A673 (cell line): ENCODE results near the gene WDSUB1. TPM values are rescaled to one million over a fixed set of nuclear protein-coding genes. Genes with fewer than 3 reads are reported as not detected.

Source experiments
- BruUV-seq: library from RNA; stranded (reverse); fragments of 400-500 nt; replicated peaks from 2 replicates; lab custom pipeline; 2021; lab: Mats Ljungman, UMichigan
- CTCF ChIA-PET: fragments of 300-600 bp; sonication (Branson Sonifier 250); formaldehyde crosslinking; loops from one replicate; lab custom pipeline; 2022; ENCODE audit warnings: antibody characterized with exemption; lab: Charles Lee
- POLR2A ChIA-PET: fragments of 300-600 bp; sonication (Branson Sonifier 250); formaldehyde crosslinking; loops from one replicate; lab custom pipeline; 2022; ENCODE audit warnings: antibody characterized with exemption; ENCODE audit not compliant: low non-redundant PET; lab: Charles Lee
- DNase-seq: peaks from one replicate; pipeline ENCODE4 v3.0.0-alpha.2; 2015; ENCODE audit warnings: low spot score
- H3K27ac ChIP-seq: fragments of 200-600 bp; sonication (generic); 2 replicates; pipeline ENCODE4 v1.5.1; 2016; ENCODE audit warnings: mixed run types, low read depth, mild to moderate bottlenecking, mixed read lengths, antibody characterized with exemption, low read length; ENCODE audit not compliant: poor library complexity, severe bottlenecking
- H3K27me3 ChIP-seq: fragments of 200-600 bp; sonication (generic); replicated peaks from 2 replicates; pipeline ENCODE4 v1.6.1; 2017; ENCODE audit warnings: mixed run types, low read depth, mild to moderate bottlenecking, mixed read lengths, antibody characterized with exemption, low read length; ENCODE audit not compliant: insufficient read depth, poor library complexity
- H3K36me3 ChIP-seq: fragments of 200-600 bp; sonication (generic); 2 replicates; pipeline ENCODE4 v1.6.1; 2016; ENCODE audit warnings: mixed run types, mild to moderate bottlenecking, mixed read lengths, antibody characterized with exemption, low read length; ENCODE audit not compliant: insufficient read depth, poor library complexity, severe bottlenecking
- H3K4me1 ChIP-seq: fragments of 200-600 bp; sonication (generic); 2 replicates; pipeline ENCODE4 v1.6.1; 2017; ENCODE audit warnings: mixed run types, mild to moderate bottlenecking, mixed read lengths, antibody characterized with exemption, low read length; ENCODE audit not compliant: insufficient read depth, poor library complexity, severe bottlenecking
- H3K4me3 ChIP-seq: fragments of 200-600 bp; sonication (generic); 2 replicates; pipeline ENCODE4 v1.5.1; 2016; ENCODE audit warnings: low read depth, mixed run types, mild to moderate bottlenecking, mixed read lengths, low read length; ENCODE audit not compliant: poor library complexity, severe bottlenecking
- H3K9me3 ChIP-seq: fragments of 200-600 bp; sonication (generic); 2 replicates; pipeline ENCODE4 v1.6.1; 2016; ENCODE audit warnings: mixed run types, low read depth, mild to moderate bottlenecking, mixed read lengths, antibody characterized with exemption, low read length; ENCODE audit not compliant: poor library complexity, severe bottlenecking
- CTCF ChIP-seq: fragments of 300-800, 200-600 bp; sonication (generic); conservative IDR thresholded peaks from 2 replicates; pipeline ENCODE4 v1.5.1; 2017; ENCODE audit warnings: low read depth, mild to moderate bottlenecking, antibody characterized with exemption, low read length, moderate library complexity, mixed read lengths
- EZH2 ChIP-seq: fragments of 200-600 bp; sonication (generic); IDR thresholded peaks from 2 replicates; pipeline ENCODE4 v1.6.1; 2017; ENCODE audit warnings: borderline replicate concordance, low read depth, mild to moderate bottlenecking, mixed read lengths, antibody characterized with exemption, low read length; ENCODE audit not compliant: poor library complexity, severe bottlenecking
- intact Hi-C: fragments of 100-400 bp; cut with micrococcal nuclease; formaldehyde crosslinking; loops from one replicate; pipeline ENCODE4 v1.10.0; 2022; ENCODE audit not compliant: unreplicated experiment
- total RNA-seq: library from RNA; stranded (reverse); gene quantifications from 2 replicates; pipeline ENCODE4 v1.2.3, GENCODE V29; 2021

The WDSUB1 gene
- total RNA-seq, 1 experiment from 2014 or later: 11.9 TPM

- H3K4me3 ChIP-seq: no peak overlapping the region
- H3K36me3 ChIP-seq: no peaks in the 10 kb centered on the region
- TF ChIP-seq CTCF: no peak
- TF ChIP-seq EZH2: no peak
- no peaks in the 10 kb centered on the region for H3K9me3 ChIP-seq
- intact Hi-C loops: no loop called here
- ChIA-PET POLR2A (no interaction called here), CTCF (no interaction called here)
- no peak for DNase-seq
- H3K4me1 ChIP-seq: no peaks in the 10 kb centered on the region
- no peak overlapping the region for H3K27ac ChIP-seq
- no peaks in the 10 kb centered on the region for H3K27me3 ChIP-seq
- BruUV-seq: no TSS peak
Measured at GRCh38 chr2:159322419-159322818, 35.9 kb upstream of the WDSUB1 start.

- Histone ChIP-seq H3K4me1 (no peaks in the 10 kb centered on the region), H3K9me3 (no peaks in the 10 kb centered on the region), H3K36me3 (no peaks in the 10 kb centered on the region), H3K4me3 (no peak overlapping the region), H3K27me3 (no peaks in the 10 kb centered on the region), H3K27ac (no peak overlapping the region)
- DNase-seq: no peak
- BruUV-seq: no TSS peak
- POLR2A ChIA-PET: no interaction called here
- CTCF ChIA-PET: interaction anchor here (0.6 kb wide), 1 partner anchor 175 kb away, joined by 5 read pairs; no protein-coding TSS in a partner anchor
- intact Hi-C loops: no loop called here
- TF ChIP-seq CTCF (no peak), EZH2 (no peak)
Measured at GRCh38 chr2:159317392-159318088, 31.0 kb upstream of the WDSUB1 start.

GRCh38 chr2:159307942-159308341 is 21.4 kb upstream of the WDSUB1 start:
- no peaks in the 10 kb centered on the region for H3K27me3 ChIP-seq
- no peaks in the 10 kb centered on the region for H3K4me1 ChIP-seq
- no TSS peak for BruUV-seq
- H3K9me3 ChIP-seq: no peaks in the 10 kb centered on the region
- H3K36me3 ChIP-seq: no peaks in the 10 kb centered on the region
- CTCF ChIA-PET: no interaction called here
- no peak for DNase-seq
- H3K4me3 ChIP-seq: no peak overlapping the region
- POLR2A ChIA-PET: no interaction called here
- no peak for TF ChIP-seq CTCF
- TF ChIP-seq EZH2: no peak
- H3K27ac ChIP-seq: no peak overlapping the region
- intact Hi-C loops: no loop called here
